ENCODE measurements around the gene AACS.

- TF ChIP-seq SP1 (IDR thresholded peaks at IDR 0.05; ENCODE audit: low read depth, low read length): no peak
- TF ChIP-seq, protein P1, sequence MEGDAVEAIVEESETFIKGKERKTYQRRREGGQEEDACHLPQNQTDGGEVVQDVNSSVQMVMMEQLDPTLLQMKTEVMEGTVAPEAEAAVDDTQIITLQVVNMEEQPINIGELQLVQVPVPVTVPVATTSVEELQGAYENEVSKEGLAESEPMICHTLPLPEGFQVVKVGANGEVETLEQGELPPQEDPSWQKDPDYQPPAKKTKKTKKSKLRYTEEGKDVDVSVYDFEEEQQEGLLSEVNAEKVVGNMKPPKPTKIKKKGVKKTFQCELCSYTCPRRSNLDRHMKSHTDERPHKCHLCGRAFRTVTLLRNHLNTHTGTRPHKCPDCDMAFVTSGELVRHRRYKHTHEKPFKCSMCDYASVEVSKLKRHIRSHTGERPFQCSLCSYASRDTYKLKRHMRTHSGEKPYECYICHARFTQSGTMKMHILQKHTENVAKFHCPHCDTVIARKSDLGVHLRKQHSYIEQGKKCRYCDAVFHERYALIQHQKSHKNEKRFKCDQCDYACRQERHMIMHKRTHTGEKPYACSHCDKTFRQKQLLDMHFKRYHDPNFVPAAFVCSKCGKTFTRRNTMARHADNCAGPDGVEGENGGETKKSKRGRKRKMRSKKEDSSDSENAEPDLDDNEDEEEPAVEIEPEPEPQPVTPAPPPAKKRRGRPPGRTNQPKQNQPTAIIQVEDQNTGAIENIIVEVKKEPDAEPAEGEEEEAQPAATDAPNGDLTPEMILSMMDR (IDR thresholded peaks at IDR 0.05; ENCODE audit: control extremely low read depth in 1 of 3, insufficient read depth in 1 of 3, low read depth in 1 of 3, low read length in 3 of 3): no peak
- no peak for TF ChIP-seq EP300 (IDR thresholded peaks at IDR 0.05; ENCODE audit: borderline replicate concordance in 1 of 2, low read depth in 2 of 2, low read length in 2 of 2)
- no peak for TF ChIP-seq BCL11A (IDR thresholded peaks at IDR 0.05; ENCODE audit: low read depth in 2 of 2, low read length in 2 of 2)
- TF ChIP-seq MAFK (IDR thresholded peaks at IDR 0.05; ENCODE audit: low read depth, low read length): no peak
- TF ChIP-seq EZH2 (IDR thresholded peaks at IDR 0.05; ENCODE audit: low read depth, low read length, severe bottlenecking): no peak
Measured at GRCh38 chr12:125163148-125163547, 97.9 kb downstream of the AACS start.

All from H1 (cell line).